ENCODE results near the gene OSBPL3. TPM values are rescaled to one million over a fixed set of nuclear protein-coding genes. Genes with fewer than 3 reads are reported as not detected.

The OSBPL3 gene
- total RNA-seq, 1 donor from 2014 or later = 90.6 TPM

DNA sequence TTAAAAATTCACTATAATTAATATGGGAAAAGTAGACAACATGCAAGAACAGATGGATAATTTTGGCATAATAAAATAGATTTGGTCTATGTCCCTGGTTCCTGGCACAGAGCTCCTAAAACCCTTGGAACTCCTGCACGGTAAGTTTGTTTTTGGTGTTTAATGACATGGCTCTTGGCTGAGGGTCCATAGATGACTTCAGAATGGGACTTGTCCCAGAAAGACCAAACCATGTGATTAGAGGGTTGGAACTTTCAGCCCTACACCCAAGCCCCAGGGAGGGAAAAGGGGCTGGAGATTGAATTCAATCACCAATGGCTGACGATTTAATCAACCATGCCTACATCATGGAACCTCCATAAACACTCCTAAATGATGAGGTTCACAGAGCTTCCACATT, 210.1 kb downstream of the OSBPL3 start:
- peaks cover 21% of the 10 kb centered on the region for H3K9me3 Mint-ChIP-seq
- peaks cover 33% of the 10 kb centered on the region for H3K4me1 Mint-ChIP-seq (ENCODE audit: low read depth)
- DNase-seq (ENCODE audit: low spot score) = no peak
- peaks cover under 1% of the 10 kb centered on the region for H3K27me3 Mint-ChIP-seq (ENCODE audit: insufficient read depth)
- no peak overlapping the region for H3K27ac Mint-ChIP-seq
- H3K36me3 Mint-ChIP-seq (ENCODE audit: low read depth) = peaks cover 18% of the 10 kb centered on the region
- intact Hi-C loops (cut with micrococcal nuclease) = loop anchor here (5.0 kb wide), 1 partner anchor 43 kb away; no protein-coding TSS in a partner anchor
- H3K4me3 Mint-ChIP-seq = no peak overlapping the region

- Mint-ChIP-seq H3K9me3 (peaks cover 21% of the 10 kb centered on the region), H3K4me3 (no peak overlapping the region), H3K27ac (peak overlapping the region; percentile 73), H3K27me3 (ENCODE audit: insufficient read depth) (peaks cover 6% of the 10 kb centered on the region), H3K36me3 (ENCODE audit: low read depth) (peaks cover 18% of the 10 kb centered on the region), H3K4me1 (ENCODE audit: low read depth) (peaks cover 33% of the 10 kb centered on the region)
- intact Hi-C loops (cut with micrococcal nuclease) = loop anchor here (5.0 kb wide), 1 partner anchor 42 kb away; no protein-coding TSS in a partner anchor
- DNase-seq (ENCODE audit: low spot score) = no peak
Measured at GRCh38 chr7:24769014-24769830, 210.8 kb downstream of the OSBPL3 start.

DNA sequence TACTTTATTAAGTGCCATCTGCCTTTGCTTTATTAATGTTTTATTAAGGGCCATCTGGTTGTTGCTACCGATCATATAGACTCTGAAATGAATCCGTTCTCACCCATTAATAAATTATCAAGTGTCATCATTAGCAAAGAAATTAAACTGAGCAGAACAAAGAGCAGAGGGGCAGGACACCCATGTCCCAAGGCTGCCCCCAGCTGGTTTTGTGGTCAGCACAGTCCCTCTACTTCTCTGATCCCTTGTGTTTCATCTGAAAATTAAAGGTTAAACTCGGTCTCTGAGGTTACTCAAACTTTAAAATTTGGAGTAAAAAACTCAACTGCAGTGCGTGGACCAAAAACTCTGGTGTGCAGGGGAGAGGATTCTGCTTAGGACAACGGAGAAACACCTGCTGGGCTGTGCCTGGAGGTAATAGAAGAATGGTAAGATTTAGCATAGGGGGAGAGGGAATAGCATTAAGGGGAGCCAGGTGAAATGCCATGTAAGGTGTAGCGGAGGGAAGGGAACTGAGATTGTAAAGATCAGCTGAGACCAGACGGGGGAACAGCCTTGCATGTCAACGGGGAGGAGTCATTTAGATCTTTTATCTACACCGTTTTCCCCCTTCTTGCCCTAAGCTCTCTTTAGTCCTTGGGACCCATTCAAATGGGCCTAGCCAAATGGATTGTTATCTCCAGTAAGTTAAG, 212.0 kb downstream of the OSBPL3 start:
- Mint-ChIP-seq H3K27me3 (ENCODE audit: insufficient read depth) (peaks cover 9% of the 10 kb centered on the region), H3K9me3 (peaks cover 21% of the 10 kb centered on the region), H3K4me3 (no peak overlapping the region), H3K36me3 (ENCODE audit: low read depth) (peaks cover 15% of the 10 kb centered on the region), H3K4me1 (ENCODE audit: low read depth) (peaks cover 27% of the 10 kb centered on the region), H3K27ac (no peak overlapping the region)
- DNase-seq (ENCODE audit: low spot score) = no peak
- intact Hi-C loops (cut with micrococcal nuclease) = loop anchor here (5.0 kb wide), 1 partner anchor 41 kb away; no protein-coding TSS in a partner anchor

- Mint-ChIP-seq H3K9me3 (peaks cover 4% of the 10 kb centered on the region), H3K4me3 (no peak overlapping the region), H3K36me3 (ENCODE audit: low read depth) (no peaks in the 10 kb centered on the region), H3K4me1 (ENCODE audit: low read depth) (peaks cover 26% of the 10 kb centered on the region), H3K27me3 (ENCODE audit: insufficient read depth) (peaks cover 26% of the 10 kb centered on the region), H3K27ac (no peak overlapping the region)
- intact Hi-C loops (cut with micrococcal nuclease) = loop anchor here (5.0 kb wide), 1 partner anchor 38 kb away; no protein-coding TSS in a partner anchor
- no peak for DNase-seq (ENCODE audit: low spot score)
Measured at GRCh38 chr7:24764972-24765744, 214.8 kb downstream of the OSBPL3 start.

GRCh38 chr7:24764011-24764410, 216.0 kb downstream of the OSBPL3 start:
- Mint-ChIP-seq H3K27ac (no peak overlapping the region), H3K4me1 (ENCODE audit: low read depth) (peaks cover 16% of the 10 kb centered on the region), H3K27me3 (ENCODE audit: insufficient read depth) (peaks cover 36% of the 10 kb centered on the region), H3K36me3 (ENCODE audit: low read depth) (no peaks in the 10 kb centered on the region), H3K9me3 (peaks cover 3% of the 10 kb centered on the region), H3K4me3 (no peak overlapping the region)
- DNase-seq (ENCODE audit: low spot score) = no peak
- intact Hi-C loops (cut with micrococcal nuclease) = no loop called here

DNA sequence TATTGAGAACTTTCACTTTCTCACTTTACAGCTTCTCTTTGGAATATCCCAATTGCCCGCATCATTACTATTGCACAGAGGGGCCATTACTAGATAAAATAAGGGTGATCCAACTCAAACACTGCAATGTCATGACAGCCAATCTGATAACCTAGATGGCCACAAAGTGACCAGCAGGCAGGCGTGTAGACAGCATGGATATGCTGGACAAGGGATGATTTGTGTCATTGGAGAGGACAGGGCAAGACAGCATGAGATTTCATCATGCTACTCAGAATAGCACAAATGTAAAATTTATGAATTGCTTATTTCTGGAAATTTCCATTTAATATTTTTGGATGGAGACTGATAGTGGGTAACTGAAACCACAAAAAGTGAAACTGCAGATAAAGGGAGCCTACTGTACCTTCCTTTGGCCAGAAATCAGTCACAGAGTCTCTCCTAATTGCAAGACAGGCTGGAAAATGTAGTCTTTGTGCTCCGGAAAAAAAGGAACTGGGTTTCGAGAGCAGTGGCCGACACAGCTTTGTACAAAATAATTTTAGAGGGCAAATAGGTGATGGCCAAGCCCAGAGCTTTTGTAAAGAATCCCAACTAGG, 216.6 kb downstream of the OSBPL3 start:
- H3K9me3 Mint-ChIP-seq = peaks cover 3% of the 10 kb centered on the region
- H3K4me1 Mint-ChIP-seq (ENCODE audit: low read depth) = peaks cover 14% of the 10 kb centered on the region
- peaks cover 42% of the 10 kb centered on the region for H3K27me3 Mint-ChIP-seq (ENCODE audit: insufficient read depth)
- intact Hi-C loops (cut with micrococcal nuclease) = no loop called here
- H3K36me3 Mint-ChIP-seq (ENCODE audit: low read depth) = peaks cover 2% of the 10 kb centered on the region
- no peak overlapping the region for H3K4me3 Mint-ChIP-seq
- no peak overlapping the region for H3K27ac Mint-ChIP-seq
- DNase-seq (ENCODE audit: low spot score) = no peak

DNA sequence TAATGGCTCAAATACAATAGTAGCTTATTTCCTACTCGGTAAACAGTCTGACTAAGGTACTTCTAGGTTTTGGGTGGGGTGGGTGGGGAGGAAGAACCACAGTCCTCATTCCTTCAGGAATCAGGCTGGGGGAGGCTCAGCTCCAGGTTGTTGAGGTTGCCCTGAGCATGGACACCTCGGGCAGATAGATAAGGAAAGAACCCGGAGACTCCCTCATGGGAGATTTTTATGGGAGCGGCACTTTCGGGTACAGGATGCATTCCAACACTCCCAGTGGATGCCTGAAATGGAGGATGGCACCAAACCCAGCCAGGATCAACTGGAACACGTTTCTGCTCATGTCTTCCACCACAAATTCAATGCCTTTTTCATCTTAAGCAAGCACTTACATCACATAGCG, 217.2 kb downstream of the OSBPL3 start:
- Mint-ChIP-seq H3K4me3 (no peak overlapping the region), H3K27me3 (ENCODE audit: insufficient read depth) (peaks cover 48% of the 10 kb centered on the region), H3K4me1 (ENCODE audit: low read depth) (peaks cover 17% of the 10 kb centered on the region), H3K9me3 (peaks cover 3% of the 10 kb centered on the region), H3K36me3 (ENCODE audit: low read depth) (peaks cover 2% of the 10 kb centered on the region), H3K27ac (no peak overlapping the region)
- intact Hi-C loops (cut with micrococcal nuclease) = no loop called here
- DNase-seq (ENCODE audit: low spot score) = no peak

DNA sequence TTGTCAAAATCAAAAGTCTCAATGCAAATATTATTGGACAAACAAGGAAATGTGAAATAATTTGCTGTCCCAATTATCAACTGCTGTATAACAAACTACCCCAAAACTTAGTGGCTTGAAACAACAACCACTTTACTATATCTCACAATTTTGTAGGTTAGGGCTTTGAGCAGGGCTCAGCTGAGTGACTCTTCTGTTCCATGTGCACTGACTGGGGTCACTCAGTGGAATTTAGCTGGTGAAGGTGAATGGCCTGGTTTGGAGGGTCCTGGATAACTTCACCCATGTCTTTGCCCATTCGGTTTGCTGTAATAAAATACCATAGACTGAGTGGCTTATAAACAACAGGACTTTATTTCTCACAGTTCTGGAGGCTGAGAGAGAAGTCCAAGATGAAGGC, 219.0 kb downstream of the OSBPL3 start:
- H3K4me1 Mint-ChIP-seq (ENCODE audit: low read depth) = peaks cover 27% of the 10 kb centered on the region
- peaks cover 2% of the 10 kb centered on the region for H3K36me3 Mint-ChIP-seq (ENCODE audit: low read depth)
- H3K27ac Mint-ChIP-seq = no peak overlapping the region
- H3K4me3 Mint-ChIP-seq = no peak overlapping the region
- intact Hi-C loops (cut with micrococcal nuclease) = no loop called here
- H3K27me3 Mint-ChIP-seq (ENCODE audit: insufficient read depth) = peaks cover 51% of the 10 kb centered on the region
- peaks cover 3% of the 10 kb centered on the region for H3K9me3 Mint-ChIP-seq
- no peak for DNase-seq (ENCODE audit: low spot score)

GRCh38 chr7:24757353-24758275, 222.4 kb downstream of the OSBPL3 start, which contains the start of gene GSDME:
Gene GSDME, minus strand, starts transcription at chr7:24757464. Its CDS starts 7,690 bp downstream, at chr7:24749774.
- peaks cover 7% of the 10 kb centered on the region for H3K36me3 Mint-ChIP-seq (ENCODE audit: low read depth)
- H3K9me3 Mint-ChIP-seq = peaks cover 3% of the 10 kb centered on the region
- H3K4me3 Mint-ChIP-seq = peak within 1 kb of the TSS; percentile 91

DNA sequence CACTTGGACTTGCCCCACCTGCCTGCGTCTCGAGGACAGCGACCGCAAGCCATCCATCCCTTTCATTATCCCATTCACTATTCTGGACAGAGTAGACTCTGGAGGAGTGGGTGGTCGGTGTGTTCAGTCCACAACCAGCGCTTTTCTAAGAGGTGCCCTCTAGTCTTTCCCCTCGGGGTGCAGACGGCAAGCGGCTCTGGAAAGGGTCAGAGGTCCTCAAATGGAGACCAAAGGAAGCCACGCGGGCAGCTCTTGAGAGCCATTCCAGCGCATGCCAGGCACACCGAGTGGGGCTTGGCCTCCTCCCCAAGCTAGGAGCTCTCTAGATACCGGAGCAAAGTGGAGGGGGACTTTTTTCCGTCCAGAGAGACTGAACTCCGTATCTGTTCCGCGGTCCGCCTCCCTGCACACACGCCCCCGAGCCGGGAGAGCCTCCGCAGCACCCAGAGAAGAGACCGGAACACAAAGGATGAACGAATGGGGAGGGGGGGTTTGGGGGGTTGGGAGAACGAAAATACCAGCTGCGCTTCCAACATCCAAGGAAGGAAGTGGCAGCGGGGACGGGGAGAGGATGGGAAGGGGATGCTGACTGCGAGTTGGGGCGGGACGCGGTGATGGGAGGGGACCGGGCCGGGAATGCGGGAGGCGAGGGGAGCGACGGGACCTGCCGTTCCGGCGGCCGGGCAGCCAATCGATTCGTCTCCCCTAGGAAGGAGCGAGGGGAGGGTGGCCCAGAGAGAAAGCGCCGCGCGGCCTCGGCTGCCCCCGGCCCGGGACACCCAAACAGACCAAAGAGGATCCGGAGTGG, 223.2 kb downstream of the OSBPL3 start:
- peak overlapping the region; percentile 91 for H3K4me3 Mint-ChIP-seq
- peaks cover 3% of the 10 kb centered on the region for H3K9me3 Mint-ChIP-seq
- H3K27ac Mint-ChIP-seq = peak overlapping the region; percentile 84
- peaks cover 7% of the 10 kb centered on the region for H3K36me3 Mint-ChIP-seq (ENCODE audit: low read depth)
- H3K27me3 Mint-ChIP-seq (ENCODE audit: insufficient read depth) = peaks cover 44% of the 10 kb centered on the region
- peaks cover 38% of the 10 kb centered on the region for H3K4me1 Mint-ChIP-seq (ENCODE audit: low read depth)
- intact Hi-C loops (cut with micrococcal nuclease) = loop anchor here (1.0 to 10.0 kb wide), 11 partner anchors 39 to 1574 kb away; partner anchors contain the start of genes CYCS, NUP42, OSBPL3 and TRA2A
- DNase-seq (ENCODE audit: low spot score) = no peak

More at GRCh38 chr7:24757353-24758275, 222.4 kb downstream of the OSBPL3 start, which contains the start of gene GSDME:
- Mint-ChIP-seq H3K4me1 (ENCODE audit: low read depth) (peaks cover 38% of the 10 kb centered on the region), H3K27ac (peak within 1 kb of the TSS; percentile 84), H3K27me3 (ENCODE audit: insufficient read depth) (peaks cover 44% of the 10 kb centered on the region)
- DNase-seq (ENCODE audit: low spot score) = peak; percentile 21
- intact Hi-C loops (cut with micrococcal nuclease) = loop anchor here (1.0 to 10.0 kb wide), 10 partner anchors 40 to 1575 kb away; partner anchors contain the start of genes CYCS, NUP42 and TRA2A

Data from activated T-helper 1 cell treated with anti-CD3 and anti-CD28 coated beads, Interleukin-12 subunit alpha, Interleukin-12 subunit beta, Interleukin-2, Interleukin-4 antibody, amounts not matched to agents 30 ng/mL and 10 ng/mL and 1 ng/mL, durations not matched to agents 14 hours and 24 hours and 36 hours (primary cell).